Measurements from ENCODE around the gene RPP14.
"Not testable (repeated sequence)": the region's sequence is repeated elsewhere in the genome, so short reads cannot be mapped to it uniquely, and the experiment has no call there.

RPP14 gene

GRCh38 chr3:58305882-58306711 is at the start of gene RPP14, which contains the start of gene HTD2:
Gene RPP14, plus strand, starts transcription at chr3:58306245. Its CDS starts 4,085 bp downstream, at chr3:58310330.
Gene HTD2, plus strand, starts transcription at chr3:58306520. Its CDS starts 11,094 bp downstream, at chr3:58317614.
- peak; percentile 96 to 100 for DNase-seq

- DNase-seq, result no peak
Measured at GRCh38 chr3:58256511-58256910, 49.5 kb upstream of the RPP14 start.

- DNase-seq, result no peak
Measured at GRCh38 chr3:58258392-58259055, 47.5 kb upstream of the RPP14 start.

- peak; percentile 58 to 83 for DNase-seq
Measured at GRCh38 chr3:58260261-58260731, 45.7 kb upstream of the RPP14 start.

- no peak for DNase-seq
Measured at GRCh38 chr3:58260733-58261132, 45.3 kb upstream of the RPP14 start.

- DNase-seq, result no peak
Measured at GRCh38 chr3:58261954-58262666, 43.9 kb upstream of the RPP14 start.

- DNase-seq, result no peak
Measured at GRCh38 chr3:58266577-58266976, 39.5 kb upstream of the RPP14 start.

GRCh38 chr3:58267543-58267942 is 38.5 kb upstream of the RPP14 start:
- peak in 1 of 2 donors; percentile 15 for DNase-seq

- no peak for DNase-seq
Measured at GRCh38 chr3:58269356-58269755, 36.7 kb upstream of the RPP14 start.

GRCh38 chr3:58270485-58270884 is 35.6 kb upstream of the RPP14 start:
- DNase-seq, result no peak

- peak; percentile 64 for DNase-seq
Measured at GRCh38 chr3:58271901-58272501, 34.0 kb upstream of the RPP14 start.

- DNase-seq, result no peak
Measured at GRCh38 chr3:58272891-58273290, 33.2 kb upstream of the RPP14 start.

GRCh38 chr3:58273362-58273761 is 32.7 kb upstream of the RPP14 start:
- DNase-seq, result not testable (repeated sequence)

GRCh38 chr3:58274027-58274614 is 31.9 kb upstream of the RPP14 start:
- DNase-seq, result peak in 1 of 2 donors; percentile 10

- no peak for DNase-seq
Measured at GRCh38 chr3:58281069-58281468, 25.0 kb upstream of the RPP14 start.

GRCh38 chr3:58285334-58285733 is 20.7 kb upstream of the RPP14 start:
- no peak for DNase-seq

GRCh38 chr3:58287354-58287753 is 18.7 kb upstream of the RPP14 start:
- no peak for DNase-seq

GRCh38 chr3:58288011-58288728 is 17.9 kb upstream of the RPP14 start:
- DNase-seq, result no peak

- DNase-seq, result not testable (repeated sequence)
Measured at GRCh38 chr3:58288964-58289613, 17.0 kb upstream of the RPP14 start.

- not testable (repeated sequence) for DNase-seq
Measured at GRCh38 chr3:58290446-58290845, 15.6 kb upstream of the RPP14 start.

GRCh38 chr3:58291671-58292338 is 14.2 kb upstream of the RPP14 start:
- DNase-seq, result no peak
